GM18519 (cell line): ENCODE measurements around the gene PRKACG.
"Not testable (repeated sequence)": the region's sequence is repeated elsewhere in the genome, so short reads cannot be mapped to it uniquely, and the experiment has no call there.

ENCODE experiments used
- ATAC-seq: cut with Tn5 transposase; IDR thresholded peaks from one replicate; pipeline ENCODE4 v1.9.1; 2021; ENCODE audit warnings: mild to moderate bottlenecking, moderate library complexity; ENCODE audit not compliant: unreplicated experiment, low FRiP score

The PRKACG gene

DNA sequence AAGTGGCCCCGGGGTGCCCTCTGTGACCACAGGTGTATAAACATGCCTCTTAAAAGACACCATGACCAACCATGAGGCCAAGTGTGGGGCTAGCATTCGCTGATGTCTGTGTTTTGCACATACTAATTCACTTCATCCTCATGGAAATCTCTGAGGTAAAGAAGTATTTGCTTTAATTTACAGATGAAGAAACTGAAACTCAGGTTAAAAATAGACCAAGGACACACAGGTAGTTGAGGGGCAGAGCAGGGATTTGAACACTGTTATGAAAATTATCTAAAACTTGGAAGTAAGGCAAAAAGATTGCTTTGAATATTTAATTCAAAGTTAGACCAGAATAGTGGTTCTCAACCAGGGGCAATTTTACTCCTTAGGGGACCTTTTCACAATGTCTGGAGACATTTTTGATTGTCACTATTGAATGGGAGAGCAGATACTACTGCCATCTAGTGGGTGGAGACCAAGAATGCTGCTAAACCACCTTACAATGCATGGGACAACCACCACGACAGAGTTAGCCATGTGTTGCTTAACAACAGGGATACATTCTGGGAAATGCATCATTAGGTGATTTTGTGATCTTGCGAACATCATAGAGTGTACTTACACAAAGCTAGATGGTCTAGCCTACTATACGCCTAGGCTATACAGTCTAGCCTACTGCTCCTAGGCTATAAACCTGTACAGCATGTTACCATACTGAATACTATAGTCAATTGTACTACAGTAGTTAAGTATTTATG is 13.6 kb upstream of the PRKACG start:
- ATAC-seq = peak; percentile 77

DNA sequence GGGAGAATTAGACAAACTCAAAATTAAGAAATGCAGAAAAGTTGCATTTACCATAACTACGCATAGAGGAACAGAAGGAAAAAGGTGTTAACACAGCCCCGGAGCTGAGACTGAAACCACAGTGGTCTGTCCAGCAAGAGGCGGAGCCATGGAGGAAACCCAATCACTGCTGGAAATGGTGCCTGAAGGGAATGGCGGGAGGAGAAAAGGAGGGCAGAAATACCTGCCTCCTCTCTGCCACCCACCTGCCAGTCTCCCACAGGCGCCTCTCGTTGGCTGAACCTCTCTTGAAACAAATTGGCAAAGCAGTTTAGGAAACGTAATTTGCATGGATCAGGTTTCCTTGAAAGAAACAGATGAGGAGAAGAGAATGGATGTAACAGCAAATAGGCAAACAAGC is 9.7 kb upstream of the PRKACG start:
- no peak for ATAC-seq

DNA sequence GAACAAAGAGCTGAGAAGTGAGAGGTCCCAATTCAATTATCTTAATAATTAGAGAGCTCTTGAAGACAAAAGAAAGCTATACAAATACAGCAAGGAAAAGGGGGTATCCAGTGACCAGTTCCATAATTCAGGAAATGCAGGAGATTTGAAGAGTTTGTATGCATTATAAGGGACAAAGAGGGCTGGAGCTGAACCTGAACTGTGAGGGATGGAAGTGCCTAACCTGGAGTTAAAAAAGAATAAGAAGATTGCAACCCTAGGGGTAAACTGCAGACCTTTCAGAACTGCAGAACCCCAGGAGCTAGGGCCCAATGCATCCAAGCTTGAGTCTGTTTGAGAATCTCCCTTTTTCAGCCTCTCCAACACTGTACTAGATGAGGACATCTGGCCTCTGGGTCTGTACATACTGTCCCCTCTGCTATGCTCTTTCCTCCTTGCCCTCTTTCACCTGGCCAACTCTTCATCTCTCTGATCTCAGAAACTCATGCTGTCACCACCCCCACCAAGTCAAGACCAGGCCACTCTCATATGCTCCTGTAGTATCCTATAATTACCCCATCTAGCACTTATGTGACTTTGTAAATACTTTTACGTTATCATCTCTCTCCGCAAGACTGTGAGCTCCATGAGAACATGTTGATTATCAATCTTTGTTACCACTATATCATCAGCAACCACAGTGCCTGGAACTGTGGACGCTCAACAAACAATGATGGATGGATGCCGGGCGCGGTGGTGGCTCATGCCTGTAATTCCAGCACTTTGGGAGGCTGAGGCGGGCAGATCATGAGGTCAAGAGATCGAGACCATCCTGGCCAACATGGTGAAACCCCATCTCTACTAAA is 6.6 kb upstream of the PRKACG start:
- no peak for ATAC-seq

DNA sequence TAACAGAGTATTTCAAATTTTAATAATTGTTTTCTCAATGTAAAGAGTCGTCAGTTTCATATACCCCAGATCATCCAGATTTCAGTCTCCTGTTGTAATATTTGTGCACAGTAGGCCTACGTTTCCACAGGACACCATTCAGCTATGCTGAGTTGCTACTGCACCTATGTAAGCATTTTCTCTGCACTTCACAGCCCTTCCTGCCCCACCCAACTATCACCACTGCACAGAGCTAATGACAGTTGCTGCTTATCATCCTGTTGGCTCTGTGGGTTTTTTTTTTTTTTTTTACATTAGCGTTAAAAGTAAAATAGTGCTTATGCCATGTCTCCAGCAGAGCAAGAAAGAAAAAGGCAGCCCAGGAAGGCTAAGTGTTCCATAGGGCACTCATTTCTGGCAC is 5.9 kb upstream of the PRKACG start:
- no peak for ATAC-seq

DNA sequence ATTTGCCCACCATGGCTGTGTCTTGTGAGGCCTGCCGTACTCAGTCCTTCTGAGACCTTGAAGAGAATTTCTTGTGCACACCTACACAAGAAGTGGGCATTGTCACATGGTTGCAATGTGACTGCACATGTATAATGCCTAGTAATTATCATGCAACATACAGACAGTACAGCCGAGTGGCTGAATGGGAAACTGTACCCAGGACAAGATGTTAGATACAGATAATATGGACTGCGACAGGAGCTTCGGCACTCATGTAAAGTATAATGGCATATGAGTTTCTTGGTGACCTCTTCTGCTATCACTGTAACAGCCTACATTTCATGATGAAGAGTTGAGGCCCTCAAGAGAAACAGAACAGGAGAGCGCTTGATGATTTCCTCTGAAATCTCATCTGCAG is 4.8 kb upstream of the PRKACG start:
- peak; percentile 44 for ATAC-seq

DNA sequence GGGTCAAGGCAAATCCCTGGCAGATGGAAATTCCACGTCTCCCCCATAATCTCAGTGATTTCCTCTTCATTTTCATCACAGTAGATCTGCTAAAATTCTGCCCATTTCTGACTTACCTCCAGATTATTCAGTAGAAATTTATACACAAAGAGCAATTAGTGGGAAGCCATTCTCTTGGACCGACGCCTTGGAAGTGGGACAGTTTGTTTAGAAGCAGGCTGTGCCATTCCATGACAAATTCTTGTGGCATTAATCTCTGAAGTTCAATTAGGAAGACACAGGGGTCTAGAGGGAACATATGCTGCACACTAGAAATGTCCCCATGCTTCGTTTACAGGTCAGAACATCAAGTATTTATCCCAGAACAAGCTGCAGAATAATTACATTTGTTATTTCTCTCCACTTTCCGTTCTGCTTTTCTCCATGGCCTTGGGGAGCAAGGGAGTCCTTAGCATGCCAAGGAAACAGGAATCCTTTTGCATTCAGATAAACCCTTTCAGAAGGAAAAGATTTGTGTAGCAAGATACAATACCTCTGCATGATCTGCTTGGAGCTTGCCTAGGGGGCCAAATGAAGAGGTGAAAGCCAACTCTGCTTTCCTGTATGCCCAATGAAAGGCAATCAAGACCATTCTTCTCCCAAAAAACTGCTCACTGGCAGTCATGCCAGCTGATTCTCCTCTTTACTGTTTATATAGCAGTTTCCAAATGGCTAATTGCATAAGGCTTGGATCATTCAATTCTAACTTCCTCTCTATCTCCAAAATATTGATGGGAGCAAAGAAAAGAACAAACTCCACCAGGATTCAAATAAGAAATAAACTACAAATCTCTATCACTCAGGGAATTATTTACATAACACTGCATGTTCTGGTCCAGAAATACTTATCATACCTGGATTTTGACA is 2.5 kb upstream of the PRKACG start:
- ATAC-seq = no peak

DNA sequence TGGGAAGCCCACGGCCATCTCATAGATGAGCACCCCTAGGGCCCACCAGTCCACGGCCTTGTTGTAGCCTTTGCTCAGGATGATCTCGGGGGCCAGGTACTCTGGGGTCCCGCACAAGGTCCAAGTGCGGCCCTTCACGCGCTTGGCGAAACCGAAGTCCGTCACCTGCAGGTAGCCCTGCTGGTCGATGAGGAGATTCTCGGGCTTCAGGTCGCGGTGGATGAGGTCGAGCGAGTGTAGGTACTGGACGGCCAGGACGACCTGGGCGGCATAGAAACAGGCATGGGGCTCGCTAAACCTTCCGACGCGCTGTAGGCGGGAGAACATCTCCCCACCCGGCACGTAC is 558 bp downstream of the PRKACG start:
- ATAC-seq = no peak

DNA sequence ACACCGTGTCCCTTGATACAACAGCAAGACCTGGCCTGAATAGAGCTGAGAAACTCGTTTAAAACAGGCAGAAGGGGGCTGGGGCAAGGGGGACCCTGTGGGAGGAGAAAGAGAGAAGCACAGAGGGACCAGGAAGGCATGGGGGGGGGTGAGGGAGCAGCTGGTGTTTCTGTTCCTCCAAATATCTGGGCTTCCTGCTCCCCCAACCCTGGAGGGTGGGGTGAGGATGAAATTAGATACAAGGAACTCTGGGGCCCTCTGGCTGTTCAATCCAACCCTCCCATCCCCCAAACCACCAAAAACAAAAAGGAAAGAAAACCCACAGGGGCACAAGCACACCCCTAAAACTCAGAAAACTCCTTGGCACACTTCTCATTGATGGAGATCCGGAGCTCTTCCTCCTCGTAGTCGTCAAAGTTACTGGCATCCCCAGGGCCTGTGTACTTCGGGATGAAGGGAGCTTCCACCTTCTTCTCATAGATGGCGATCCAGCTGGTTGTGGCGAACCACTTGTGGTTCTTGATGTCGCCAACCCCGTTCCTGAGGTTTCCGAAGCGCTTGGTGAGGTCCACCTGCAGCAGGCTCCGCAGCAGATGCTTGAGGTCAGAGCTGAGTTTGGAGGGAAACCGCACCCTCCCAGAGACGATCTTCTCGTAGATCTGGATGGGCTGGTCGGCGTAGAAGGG is 1.1 kb downstream of the PRKACG start:
- ATAC-seq = no peak

DNA sequence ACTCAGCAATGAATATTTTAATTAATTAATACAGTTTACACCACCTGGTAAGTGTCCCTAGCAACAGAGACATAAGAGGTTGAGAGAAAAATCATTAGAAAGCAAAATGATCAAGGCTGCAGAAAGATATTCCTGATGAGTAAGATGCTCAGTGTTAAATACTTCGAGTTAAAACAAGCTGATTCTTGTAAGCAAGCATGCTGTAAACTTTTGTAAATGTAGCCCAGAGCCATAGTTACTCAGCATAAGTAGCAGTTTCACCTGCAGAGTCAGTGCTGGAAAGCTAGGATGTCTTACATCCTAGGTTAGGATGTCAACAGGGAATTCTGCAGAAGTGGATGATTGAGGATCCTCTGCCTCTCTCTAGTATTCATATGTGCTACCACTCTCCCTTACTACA is 4.2 kb downstream of the PRKACG start:
- no peak for ATAC-seq

DNA sequence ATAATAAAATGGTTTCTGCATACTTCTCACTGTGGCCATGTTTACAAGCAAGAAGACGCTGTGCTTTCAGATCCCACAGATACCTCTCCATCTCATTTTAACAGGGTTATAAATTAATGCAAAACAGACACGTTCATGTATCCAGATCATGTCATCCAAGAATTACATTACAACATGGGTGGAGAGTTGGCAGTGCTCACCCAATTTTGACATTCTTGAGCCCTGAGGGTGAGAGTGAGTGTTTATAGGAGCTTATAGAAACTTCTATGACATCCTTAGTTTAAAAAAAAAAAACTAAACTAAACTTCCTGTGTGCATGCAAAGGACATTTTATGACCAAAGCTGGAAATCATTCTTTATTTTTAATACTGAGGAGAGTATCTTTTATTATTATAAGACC is 9.1 kb downstream of the PRKACG start:
- no peak for ATAC-seq

DNA sequence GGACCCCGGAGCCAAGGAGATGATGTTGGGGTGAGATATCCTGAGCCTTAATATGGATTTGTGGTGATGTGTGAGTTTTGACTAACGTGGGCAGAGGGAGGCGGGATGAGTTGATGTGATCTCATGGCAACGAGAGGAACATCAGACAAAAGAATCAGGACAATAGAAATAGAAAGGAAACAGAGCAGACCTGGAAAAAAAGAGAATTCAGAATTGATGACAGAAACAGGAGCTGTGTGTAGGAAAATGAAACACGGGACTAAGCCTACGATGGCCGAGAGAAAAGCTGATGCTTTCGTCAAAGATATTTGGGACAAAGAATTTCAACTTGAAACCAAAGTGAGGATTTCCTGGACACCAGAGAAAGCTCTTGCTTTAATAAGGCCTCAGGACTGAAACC is 10.9 kb downstream of the PRKACG start:
- no peak for ATAC-seq

DNA sequence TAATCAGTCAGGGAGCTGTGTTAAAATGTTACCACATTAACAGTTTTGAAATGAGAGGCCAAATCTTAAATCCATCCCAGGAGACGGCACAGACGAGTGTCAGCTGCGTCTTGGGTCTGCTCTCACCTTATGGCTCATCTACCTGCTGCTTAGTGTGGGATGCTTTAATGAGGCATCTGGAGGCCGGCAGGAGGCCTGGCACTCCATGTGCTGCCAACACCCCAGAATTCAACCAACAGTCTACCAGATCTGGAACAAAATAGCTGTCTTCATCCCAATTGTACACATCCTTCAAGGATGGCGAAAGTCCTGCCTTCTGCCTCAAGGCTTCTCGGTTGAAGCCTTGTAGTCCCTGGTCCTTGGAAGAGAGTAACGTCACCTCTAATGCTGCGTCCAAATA is 12.0 kb downstream of the PRKACG start:
- ATAC-seq = no peak

DNA sequence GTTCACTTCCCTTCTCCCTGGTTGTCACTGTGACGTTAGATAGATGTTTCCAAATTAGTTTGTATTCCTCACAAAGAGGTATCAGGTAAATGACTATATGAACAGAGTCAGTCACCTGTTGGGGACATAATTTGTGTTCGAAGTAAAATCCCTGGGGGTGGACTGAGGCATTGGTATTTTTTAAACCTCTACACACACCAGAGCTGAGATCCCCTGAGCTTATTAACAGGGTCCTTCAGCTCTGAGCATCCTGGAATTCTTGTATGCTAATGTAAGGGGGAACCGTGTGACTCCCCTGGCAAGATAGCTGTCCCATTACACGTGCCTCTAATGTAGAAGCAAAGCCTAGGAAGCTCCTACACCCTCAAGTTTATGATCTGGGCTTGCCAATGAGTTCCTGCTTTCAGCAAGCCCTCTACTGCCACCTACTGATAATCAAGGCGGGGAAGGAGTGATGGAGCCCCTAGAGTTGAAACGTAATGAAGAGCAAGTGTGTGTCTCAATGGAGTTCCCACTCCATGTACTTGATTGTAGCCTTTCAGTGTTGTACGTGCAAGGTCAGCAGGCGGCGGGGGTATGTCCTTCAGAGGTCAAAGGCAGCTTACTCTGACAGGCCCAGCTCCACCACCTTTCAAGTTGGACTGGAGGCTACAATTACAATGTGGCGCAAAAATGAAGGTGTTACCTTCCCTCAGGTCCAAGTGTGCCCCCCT is 14.4 kb downstream of the PRKACG start:
- ATAC-seq = peak; percentile 61

DNA sequence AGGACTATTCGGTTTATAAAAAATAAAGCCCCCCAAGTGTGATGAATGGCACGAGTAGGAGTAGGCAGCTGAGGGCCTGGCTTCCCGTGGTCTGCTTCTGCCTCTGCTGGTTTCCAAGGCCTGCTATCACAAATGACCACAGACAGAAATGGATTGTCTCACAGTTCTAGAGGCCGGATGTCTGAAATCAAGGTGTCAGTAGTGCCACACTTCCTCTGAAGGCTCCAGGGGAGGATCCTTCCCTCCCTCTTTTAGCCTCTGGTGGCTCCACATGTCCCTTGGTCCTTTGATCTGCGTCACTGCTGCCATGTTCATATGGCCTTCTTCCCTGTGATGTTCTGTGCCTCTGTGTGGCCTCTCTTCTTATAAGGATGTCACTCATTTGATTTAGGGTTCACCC is 15.1 kb downstream of the PRKACG start:
- ATAC-seq = no peak

DNA sequence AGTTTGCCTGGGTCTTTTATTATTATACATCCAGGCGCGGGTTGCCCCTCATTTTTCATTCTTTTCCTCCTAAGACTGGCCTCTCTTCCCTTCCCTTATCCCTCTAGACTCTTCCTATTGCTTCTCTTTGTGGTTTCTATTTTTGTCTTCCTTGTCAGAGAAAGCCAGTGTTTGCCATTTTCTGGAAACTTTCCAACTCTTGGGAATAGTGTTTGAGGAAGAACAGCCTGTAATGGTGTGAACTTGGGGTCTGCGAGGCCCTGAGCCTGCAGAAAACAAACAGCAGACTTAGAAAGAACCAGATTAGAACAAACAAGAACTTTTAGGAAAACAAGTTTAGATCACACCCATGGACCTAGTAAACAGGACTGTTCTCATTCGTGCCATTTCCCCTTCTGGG is 15.5 kb downstream of the PRKACG start:
- ATAC-seq = no peak

DNA sequence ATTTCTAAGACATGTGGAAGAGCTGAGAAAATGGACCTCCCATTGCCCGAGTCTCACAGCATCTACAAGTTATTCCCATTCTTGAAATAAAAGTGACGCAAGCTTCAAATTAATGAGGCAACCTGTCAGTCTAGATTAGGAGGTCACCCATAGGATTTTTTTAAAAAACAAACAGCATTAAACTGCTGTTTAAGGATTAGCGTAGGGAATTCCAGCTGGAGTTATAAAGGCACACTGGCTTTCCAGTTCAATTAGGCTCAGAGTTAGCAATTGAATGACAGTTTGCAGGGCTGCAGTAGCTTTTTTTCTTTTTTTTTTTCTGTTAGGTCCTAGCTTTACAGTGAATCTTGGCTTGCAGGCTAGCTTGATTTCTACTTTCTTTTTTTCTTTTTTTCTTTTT is 16.2 kb downstream of the PRKACG start:
- ATAC-seq = no peak

DNA sequence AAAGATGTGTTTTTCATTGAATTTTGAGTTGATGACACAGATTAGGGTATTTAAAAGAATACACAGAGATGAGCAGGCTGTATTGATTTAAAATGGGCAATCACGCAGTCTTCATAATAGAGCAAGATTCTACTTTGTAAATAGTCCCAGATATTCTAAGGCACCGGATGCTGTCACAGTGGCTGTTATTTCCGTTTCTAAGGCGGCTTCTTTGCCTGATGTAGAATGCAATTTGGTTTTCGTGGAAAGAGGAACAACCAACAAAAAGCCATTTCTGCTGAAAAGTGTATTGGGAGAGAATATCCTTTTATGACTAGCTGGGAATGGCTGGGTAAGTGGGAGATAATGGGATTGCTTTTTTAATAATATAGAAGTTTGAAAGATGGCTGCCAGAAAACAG is 17.5 kb downstream of the PRKACG start:
- ATAC-seq = no peak

DNA sequence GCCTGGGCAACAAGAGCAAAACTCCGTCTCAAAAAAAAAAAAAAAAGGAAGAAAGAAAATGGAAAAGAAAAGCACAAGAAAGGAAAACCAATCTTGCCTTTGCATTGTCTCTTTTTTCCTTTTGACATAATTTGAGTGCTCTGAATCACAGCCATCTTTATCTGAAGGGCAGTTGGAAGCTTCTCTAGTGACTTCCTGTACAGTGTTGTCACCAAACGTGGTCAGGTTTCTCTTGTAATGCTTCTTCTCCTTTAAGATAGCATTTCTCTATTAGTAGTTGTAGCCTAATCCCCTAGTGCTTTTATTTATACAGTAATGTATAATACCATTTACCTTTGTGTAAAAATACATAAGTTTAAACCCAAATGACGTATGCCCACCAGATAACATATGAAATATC is 18.1 kb downstream of the PRKACG start:
- no peak for ATAC-seq

DNA sequence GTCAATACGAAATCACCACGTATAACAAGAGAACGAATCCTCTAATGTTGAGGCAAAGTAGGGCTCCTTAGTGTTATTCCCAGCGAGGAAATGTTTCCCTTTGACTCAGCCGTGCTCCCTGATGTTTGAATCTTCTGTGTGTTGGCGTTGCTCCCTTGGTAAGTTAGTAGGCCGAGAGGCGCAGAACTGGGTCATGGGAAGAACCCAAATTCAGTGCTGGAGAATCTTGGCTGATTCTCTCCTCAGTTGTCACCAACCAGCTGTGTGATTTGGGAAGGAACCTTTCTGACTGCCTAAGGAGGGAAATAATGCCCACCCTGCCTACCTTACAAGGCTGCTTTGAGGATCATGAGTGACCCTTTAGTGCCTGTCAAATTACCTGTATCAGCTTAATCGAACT is 22.5 kb downstream of the PRKACG start:
- no peak for ATAC-seq

DNA sequence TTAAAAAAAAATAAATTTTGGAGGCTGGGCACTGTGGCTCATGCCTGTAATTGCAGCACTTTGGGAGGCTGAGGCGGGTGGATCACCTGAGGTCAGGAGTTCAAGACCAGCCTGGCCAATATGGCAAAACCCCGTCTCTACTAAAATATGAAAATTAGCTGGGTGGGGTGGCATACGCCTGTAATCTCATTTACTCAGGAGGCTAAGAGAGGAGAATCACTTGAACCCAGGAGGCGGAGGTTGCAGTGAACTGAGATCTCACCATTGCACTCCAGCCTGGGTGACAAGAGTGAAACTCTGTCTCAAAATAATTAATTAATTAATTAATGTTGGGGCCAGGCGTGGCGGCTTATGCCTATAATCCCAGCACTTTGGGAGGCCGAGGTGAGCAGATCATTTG is 27.0 kb downstream of the PRKACG start:
- not testable (repeated sequence) for ATAC-seq
